T1000 (cell line): ENCODE data around the gene RANBP9.

Experiments
- DNase-seq: peaks from one replicate; lab custom pipeline; 2025; ENCODE audit warnings: mixed read lengths; lab: John Stamatoyannopoulos, UW

The RANBP9 gene

GRCh38 chr6:13710552-13711323 lies 897 bp downstream of the RANBP9 start:
- no peak for DNase-seq

GRCh38 chr6:13709689-13710551 lies 1.7 kb downstream of the RANBP9 start:
- no peak for DNase-seq

GRCh38 chr6:13708736-13709135 lies 2.9 kb downstream of the RANBP9 start:
- DNase-seq, result no peak

- no peak for DNase-seq
Observed at GRCh38 chr6:13703496-13703895, 8.1 kb downstream of the RANBP9 start.

- DNase-seq, result no peak
Observed at GRCh38 chr6:13702809-13703302, 8.8 kb downstream of the RANBP9 start.

DNA sequence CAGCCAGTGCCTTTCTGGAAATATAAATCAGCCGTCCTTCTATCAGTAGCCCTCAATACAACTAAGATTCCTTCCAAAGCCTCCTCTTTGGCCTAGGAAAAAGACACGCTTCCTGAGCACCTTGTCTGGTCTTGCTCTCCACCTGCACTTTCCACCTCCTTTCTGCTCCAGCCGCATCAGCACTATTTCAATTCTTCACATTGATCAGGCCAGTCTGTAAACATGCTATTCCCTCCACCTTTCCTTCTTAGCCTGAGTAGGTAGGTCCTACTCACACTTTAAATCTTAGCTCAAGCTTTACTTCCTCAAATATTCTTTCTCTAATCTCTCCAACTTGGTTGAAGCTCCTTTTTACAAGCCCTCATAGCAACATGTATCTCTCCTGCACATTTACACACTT lies 11.4 kb downstream of the RANBP9 start:
- no peak for DNase-seq

DNA sequence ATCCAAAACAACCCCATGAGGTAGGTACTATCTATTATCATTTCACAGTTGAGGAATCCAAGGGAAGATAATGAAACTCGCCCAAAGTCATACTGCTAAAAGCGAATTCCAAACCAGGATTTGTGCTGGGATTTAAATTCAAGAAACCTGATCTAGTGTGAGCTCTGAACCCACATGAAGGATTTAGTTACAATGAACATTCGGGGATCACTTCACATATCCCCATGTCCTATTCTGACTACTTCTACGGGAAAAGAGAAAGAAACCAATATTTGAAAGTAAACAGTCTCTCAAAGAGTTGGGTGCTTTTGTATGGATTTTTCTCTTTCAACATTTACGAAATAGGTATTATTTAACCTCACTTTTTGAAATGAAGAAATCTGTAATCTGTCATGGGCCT lies 12.9 kb downstream of the RANBP9 start:
- no peak for DNase-seq

GRCh38 chr6:13697857-13698256 lies 13.8 kb downstream of the RANBP9 start:
- no peak for DNase-seq

DNA sequence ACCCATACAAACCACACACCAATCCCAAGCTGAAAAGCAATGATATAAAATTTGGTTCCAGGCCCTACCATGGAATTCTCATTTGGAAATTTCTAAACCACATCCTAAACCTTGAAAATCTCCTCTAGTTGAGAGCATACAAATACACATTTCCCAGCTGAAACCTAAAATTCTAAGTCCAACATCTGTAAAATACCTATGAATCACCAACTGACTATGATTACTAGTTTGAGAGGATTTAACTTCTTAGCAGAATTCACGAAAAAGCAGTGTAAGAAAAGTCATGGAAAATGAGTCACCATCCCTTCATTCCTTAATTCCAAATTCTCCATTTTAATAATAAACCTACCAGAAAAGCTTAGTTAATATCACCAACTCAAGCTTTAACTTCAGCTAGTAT lies 15.4 kb downstream of the RANBP9 start:
- no peak for DNase-seq

- no peak for DNase-seq
Observed at GRCh38 chr6:13695252-13695651, 16.4 kb downstream of the RANBP9 start.

DNA sequence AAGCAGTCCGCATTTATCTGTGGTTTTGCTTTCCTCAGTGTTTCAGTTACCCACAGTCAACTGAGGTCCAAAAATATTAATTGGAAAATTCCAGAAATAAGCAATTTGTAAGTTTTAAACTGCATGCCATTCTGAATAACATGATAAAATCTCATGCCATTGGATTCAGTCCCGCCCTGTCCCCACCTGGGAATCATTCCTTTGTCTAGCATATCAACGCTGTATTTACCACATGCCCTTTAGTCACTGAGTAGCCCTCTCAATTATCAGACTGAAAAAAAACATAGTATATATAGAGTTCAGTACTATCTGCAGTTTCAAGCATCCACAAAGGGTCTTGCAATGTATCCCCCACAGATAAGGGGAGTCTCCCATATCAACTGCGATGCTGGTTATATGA lies 17.1 kb downstream of the RANBP9 start:
- no peak for DNase-seq

DNA sequence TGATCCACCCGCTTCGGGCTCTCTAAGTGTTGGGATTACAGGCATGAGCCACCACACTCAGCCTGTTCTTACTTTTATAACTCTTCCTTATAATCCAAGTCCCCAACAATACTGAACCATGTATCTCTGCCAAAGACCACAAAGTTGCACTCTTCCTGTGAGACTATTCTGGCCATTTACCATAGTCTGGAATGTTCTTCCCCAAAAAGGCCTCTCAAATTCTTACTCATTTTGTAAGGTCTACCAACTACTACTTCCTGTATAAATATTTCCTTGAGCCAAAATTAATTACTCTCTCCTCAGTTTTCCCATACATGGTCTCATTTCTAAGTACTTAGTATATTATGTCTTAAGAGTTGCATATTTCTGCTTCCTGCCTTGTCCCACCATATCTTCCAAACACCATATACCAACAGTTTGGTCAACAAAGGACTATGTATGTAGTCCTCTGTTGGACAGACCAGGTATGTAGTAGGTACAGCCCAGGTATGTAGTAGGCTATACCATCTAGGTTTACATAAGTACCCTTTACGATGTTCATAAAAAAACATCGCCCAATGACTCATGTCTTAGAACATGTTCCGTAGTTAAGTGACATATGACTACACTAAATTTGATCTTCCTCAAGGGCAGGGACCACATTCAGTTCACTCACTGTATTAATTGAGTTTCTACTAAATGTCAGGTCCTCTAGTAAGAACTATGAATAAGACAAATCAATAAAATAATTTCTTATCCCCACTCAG lies 22.0 kb downstream of the RANBP9 start:
- no peak for DNase-seq

DNA sequence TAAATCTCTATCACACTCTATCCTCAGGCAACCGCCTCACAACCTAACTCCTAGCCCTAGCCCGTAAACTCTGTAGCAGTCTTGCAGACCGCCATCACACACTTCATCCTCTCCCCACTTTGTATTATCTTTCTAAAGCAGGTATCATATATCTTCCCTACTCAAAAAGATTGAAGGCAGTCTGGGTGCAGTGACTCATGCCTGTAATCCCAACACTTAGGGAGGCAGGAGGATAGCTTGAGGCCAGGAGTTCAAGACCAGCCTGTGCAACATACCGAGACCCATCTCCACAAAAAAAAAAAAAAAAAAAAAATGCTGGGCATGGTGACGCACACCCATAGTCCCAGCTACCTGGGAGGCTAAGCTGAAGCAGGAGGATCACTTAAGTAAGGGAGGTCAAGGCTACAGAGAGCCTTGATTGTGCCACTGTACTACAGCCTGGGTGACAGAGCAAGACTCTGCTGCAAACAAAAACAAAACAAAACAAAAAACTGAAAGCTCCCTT lies 22.9 kb downstream of the RANBP9 start:
- no peak for DNase-seq

DNA sequence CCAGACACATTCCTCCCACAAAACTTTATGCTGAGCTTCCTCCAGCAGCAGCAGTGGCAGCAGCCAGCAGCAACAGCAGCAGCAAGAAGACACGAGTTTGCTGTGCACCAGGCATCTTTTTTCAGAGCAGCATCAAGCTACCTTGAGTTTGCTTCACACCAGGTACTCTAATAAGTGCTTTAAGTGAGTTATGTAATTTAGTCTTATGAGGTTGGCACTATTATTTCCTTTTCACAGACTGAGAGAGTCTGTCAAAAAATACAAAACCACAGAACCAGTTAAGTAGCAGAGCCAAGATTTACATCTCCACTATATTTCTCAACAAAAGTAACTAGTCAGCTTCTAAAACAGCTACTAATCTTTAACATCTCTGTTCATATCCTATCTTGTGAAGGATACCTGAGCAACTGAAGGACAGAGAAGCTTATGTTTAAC lies 23.7 kb downstream of the RANBP9 start:
- DNase-seq, result no peak

- no peak for DNase-seq
Observed at GRCh38 chr6:13684855-13685254, 26.8 kb downstream of the RANBP9 start.

DNA sequence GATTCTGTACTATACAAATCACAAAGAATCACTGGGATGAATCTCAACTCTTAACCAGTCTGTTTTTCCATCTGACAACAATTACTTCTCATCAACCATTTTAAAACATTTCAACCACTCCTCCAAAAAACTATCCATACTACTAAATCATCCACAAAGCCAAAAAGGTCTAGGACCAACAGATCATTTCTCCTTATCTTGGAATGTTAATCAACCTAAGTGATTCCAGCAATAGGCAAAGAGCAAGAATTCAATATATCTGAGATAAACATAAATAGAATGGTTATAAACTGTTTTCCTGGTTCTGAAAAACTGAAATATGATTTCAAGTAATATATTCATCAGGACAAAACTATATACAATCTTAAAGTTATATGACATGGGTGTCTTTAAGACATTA lies 28.6 kb downstream of the RANBP9 start:
- no peak for DNase-seq

DNA sequence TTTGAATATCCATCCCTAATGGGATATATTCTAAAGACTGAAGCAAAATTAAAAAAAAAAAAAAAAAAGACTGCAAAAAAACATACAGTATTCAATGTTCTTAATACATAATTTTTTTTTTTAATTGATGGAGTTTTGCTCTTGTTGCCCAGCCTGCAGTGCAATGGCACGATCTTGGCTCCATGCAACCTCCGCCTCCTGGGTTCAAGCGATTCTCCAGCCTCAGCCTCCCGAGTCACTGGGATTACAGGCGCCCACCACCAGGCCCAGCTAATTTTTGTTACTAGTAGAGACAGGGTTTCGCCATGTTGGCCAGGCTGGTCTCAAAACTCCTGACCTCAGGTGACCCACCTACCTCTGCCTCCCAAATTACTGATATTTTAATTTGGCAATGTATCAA lies 29.3 kb downstream of the RANBP9 start:
- no peak for DNase-seq

GRCh38 chr6:13681305-13682061 lies 30.2 kb downstream of the RANBP9 start:
- no peak for DNase-seq

DNA sequence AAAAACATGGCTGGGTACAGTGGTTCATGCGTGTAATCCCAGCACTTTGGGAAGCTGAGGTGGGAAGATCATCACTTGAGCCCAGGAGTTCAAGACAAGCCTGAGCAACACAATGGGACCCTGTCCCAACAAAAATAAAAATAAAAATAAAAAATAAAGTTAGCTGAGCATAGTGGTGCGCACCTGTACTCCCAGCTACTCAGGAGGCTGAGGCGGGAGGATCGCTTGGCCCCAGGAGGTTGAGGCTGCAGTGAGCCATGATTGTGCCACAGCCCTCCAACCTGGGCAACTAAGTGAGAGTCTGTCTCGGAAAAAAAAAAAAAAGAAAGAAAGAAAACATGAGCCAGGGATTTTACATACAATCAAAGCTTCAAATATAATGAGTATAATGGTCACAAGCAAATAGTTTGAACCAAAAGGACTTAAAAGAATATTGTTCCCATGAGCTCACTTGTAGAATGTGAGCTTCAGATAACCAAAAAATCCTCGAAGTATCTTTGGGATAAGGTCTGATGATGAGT lies 31.1 kb downstream of the RANBP9 start:
- DNase-seq, result no peak

DNA sequence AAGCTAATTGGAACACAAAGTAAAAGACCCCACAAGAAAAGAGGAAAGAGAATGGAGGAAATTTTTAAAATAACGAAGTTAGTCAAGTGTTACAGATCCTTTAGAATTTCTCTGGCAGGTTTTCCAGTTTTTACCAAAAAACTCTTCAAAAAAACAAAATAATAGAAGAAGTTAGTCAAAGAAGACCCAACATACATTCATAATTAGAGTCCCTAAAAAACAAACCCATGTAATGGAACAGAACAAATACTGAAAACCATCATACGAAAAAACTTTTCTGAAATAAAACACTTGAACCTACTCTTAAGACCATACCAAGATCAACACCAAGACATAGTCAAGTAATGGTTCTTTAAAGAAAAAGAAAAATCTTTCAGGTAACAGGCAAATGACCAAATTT lies 31.6 kb downstream of the RANBP9 start:
- DNase-seq, result no peak
